Activated B cell treated with CpG ODN at 0.5 μM for 24 hours (primary cell): ENCODE data around the gene STRBP. TPM values are rescaled to one million over a fixed set of nuclear protein-coding genes. Genes with fewer than 3 reads are reported as not detected.
"Not testable (repeated sequence)": the region's sequence is repeated elsewhere in the genome, so short reads cannot be mapped to it uniquely, and the experiment has no call there.

Experiments used
- ATAC-seq: fragments of 200-7000 bp; cut with Tn5 transposase; one replicate; pipeline ENCODE4 v1.10.0; 2021; ENCODE audit warnings: low read depth, mild to moderate bottlenecking, moderate library complexity
- CTCF ChIA-PET: fragments of 350-600 bp; sonication (Branson Sonifier 250); formaldehyde crosslinking; loops from one replicate; lab custom pipeline; 2021; ENCODE audit warnings: antibody characterized with exemption; lab: Charles Lee
- POLR2A ChIA-PET: fragments of 350-600 bp; sonication (Branson Sonifier 250); formaldehyde crosslinking; loops from one replicate; lab custom pipeline; 2021; ENCODE audit warnings: antibody characterized with exemption; lab: Charles Lee
- DNase-seq: peaks from one replicate; pipeline ENCODE4 v3.0.0; 2022
- H3K27ac Mint-ChIP-seq: one replicate; pipeline ENCODE4 v1.8.0; 2020; ENCODE audit warnings: mixed read lengths
- H3K27me3 Mint-ChIP-seq: one replicate; pipeline ENCODE4 v1.8.0; 2021; ENCODE audit warnings: mixed read lengths
- H3K36me3 Mint-ChIP-seq: one replicate; pipeline ENCODE4 v1.8.0; 2021; ENCODE audit warnings: low read depth, mixed read lengths
- H3K4me1 Mint-ChIP-seq: one replicate; pipeline ENCODE4 v1.8.0; 2021; ENCODE audit warnings: mixed read lengths
- H3K4me3 Mint-ChIP-seq: one replicate; pipeline ENCODE4 v1.8.0; 2020; ENCODE audit warnings: mild to moderate bottlenecking, mixed read lengths
- H3K9me3 Mint-ChIP-seq: one replicate; pipeline ENCODE4 v1.8.0; 2020; ENCODE audit warnings: mixed read lengths
- CTCF ChIP-seq: fragments of 200-600 bp; IDR thresholded peaks from one replicate; pipeline ENCODE4 v1.8.0; 2022; ENCODE audit warnings: antibody characterized with exemption, mild to moderate bottlenecking
- intact Hi-C: fragments of 100-400 bp; cut with micrococcal nuclease; formaldehyde crosslinking; loops from one replicate; pipeline ENCODE4 v1.15.1; 2024
- total RNA-seq: library from RNA; stranded (reverse); gene quantifications from 2 replicates; pipeline ENCODE4 v1.2.3, GENCODE V29; 2022

STRBP gene
- total RNA-seq, 1 donor from 2014 or later = 127 TPM

GRCh38 chr9:123216251-123216797 lies 52.1 kb downstream of the STRBP start:
- POLR2A ChIA-PET = interaction anchor here (0.8 kb wide), 1 partner anchor 124 kb away, joined by 3 read pairs; no protein-coding TSS in a partner anchor
- Mint-ChIP-seq H3K4me3 (no peak overlapping the region), H3K9me3 (no peaks in the 10 kb centered on the region), H3K27ac (peak overlapping the region; percentile 64), H3K36me3 (peaks cover 25% of the 10 kb centered on the region), H3K27me3 (no peaks in the 10 kb centered on the region), H3K4me1 (peaks cover 67% of the 10 kb centered on the region)
- intact Hi-C loops = loop anchor here (2.0 kb wide), 1 partner anchor 20 kb away; no protein-coding TSS in a partner anchor
- DNase-seq (no peak), ATAC-seq (peak; percentile 57)
- CTCF ChIA-PET = no interaction called here
- TF ChIP-seq CTCF = no peak

- Mint-ChIP-seq H3K4me3 (no peak overlapping the region), H3K9me3 (no peaks in the 10 kb centered on the region), H3K27me3 (no peaks in the 10 kb centered on the region), H3K4me1 (peaks cover 53% of the 10 kb centered on the region), H3K27ac (no peak overlapping the region), H3K36me3 (peaks cover 26% of the 10 kb centered on the region)
- ChIA-PET CTCF (no interaction called here), POLR2A (interaction anchor here (0.7 kb wide), 1 partner anchor 10 kb away, joined by 3 read pairs; no protein-coding TSS in a partner anchor)
- no peak for TF ChIP-seq CTCF
- ATAC-seq = no peak
- no peak for DNase-seq
- intact Hi-C loops = no loop called here
Observed at GRCh38 chr9:123211081-123211480, 57.3 kb downstream of the STRBP start.

GRCh38 chr9:123208626-123209174 lies 59.7 kb downstream of the STRBP start:
- ChIA-PET CTCF (interaction anchor here (1.4 kb wide), 1 partner anchor 28 kb away, joined by 3 read pairs; no protein-coding TSS in a partner anchor), POLR2A (no interaction called here)
- ATAC-seq (no peak), DNase-seq (no peak)
- Mint-ChIP-seq H3K9me3 (no peaks in the 10 kb centered on the region), H3K36me3 (peaks cover 27% of the 10 kb centered on the region), H3K4me1 (peaks cover 51% of the 10 kb centered on the region), H3K27me3 (no peaks in the 10 kb centered on the region), H3K4me3 (no peak overlapping the region), H3K27ac (no peak overlapping the region)
- intact Hi-C loops = no loop called here
- no peak for TF ChIP-seq CTCF

- Mint-ChIP-seq H3K36me3 (peaks cover 35% of the 10 kb centered on the region), H3K4me1 (peaks cover 59% of the 10 kb centered on the region), H3K4me3 (no peak overlapping the region), H3K9me3 (no peaks in the 10 kb centered on the region), H3K27ac (no peak overlapping the region), H3K27me3 (no peaks in the 10 kb centered on the region)
- ATAC-seq (no peak), DNase-seq (no peak)
- ChIA-PET CTCF (interaction anchor here (1.1 kb wide), 1 partner anchor 16 kb away, joined by 4 read pairs; no protein-coding TSS in a partner anchor), POLR2A (no interaction called here)
- TF ChIP-seq CTCF = no peak
- intact Hi-C loops = no loop called here
Observed at GRCh38 chr9:123206065-123206464, 62.3 kb downstream of the STRBP start.

- no peak for DNase-seq
- peak; percentile 57 for ATAC-seq
- peaks cover 4% of the 10 kb centered on the region for H3K9me3 Mint-ChIP-seq
- TF ChIP-seq CTCF = no peak
- H3K4me3 Mint-ChIP-seq = peak overlapping the region; percentile 6
- H3K4me1 Mint-ChIP-seq = peaks cover 52% of the 10 kb centered on the region
- H3K27me3 Mint-ChIP-seq = no peaks in the 10 kb centered on the region
- intact Hi-C loops = no loop called here
- POLR2A ChIA-PET = interaction anchor here (0.6 to 1.3 kb wide), 7 partner anchors 10 to 143 kb away, joined by 3 to 5 read pairs (median 3); no protein-coding TSS in a partner anchor
- peak overlapping the region; percentile 71 for H3K27ac Mint-ChIP-seq
- CTCF ChIA-PET = interaction anchor here (1.4 kb wide), 1 partner anchor 24 kb away, joined by 4 read pairs; no protein-coding TSS in a partner anchor
- H3K36me3 Mint-ChIP-seq = peaks cover 23% of the 10 kb centered on the region
Observed at GRCh38 chr9:123201083-123201482, 67.3 kb downstream of the STRBP start.

- intact Hi-C loops, H3K4me3 Mint-ChIP-seq, H3K27me3 Mint-ChIP-seq, H3K27ac Mint-ChIP-seq, DNase-seq, ATAC-seq, H3K9me3 Mint-ChIP-seq: not testable (repeated sequence)
- H3K36me3 Mint-ChIP-seq = peaks cover 23% of the 10 kb centered on the region
- peaks cover 51% of the 10 kb centered on the region for H3K4me1 Mint-ChIP-seq
- ChIA-PET CTCF (interaction anchor here (1.4 kb wide), 1 partner anchor 25 kb away, joined by 4 read pairs; no protein-coding TSS in a partner anchor), POLR2A (interaction anchor here (0.6 to 1.3 kb wide), 7 partner anchors 17 to 144 kb away, joined by 3 to 5 read pairs (median 3); no protein-coding TSS in a partner anchor)
Observed at GRCh38 chr9:123200469-123200868, 67.9 kb downstream of the STRBP start.
